Astrocyte (in vitro differentiated cells and primary cell): ENCODE data around the gene RAD51B. TPM values are rescaled to one million over a fixed set of nuclear protein-coding genes. Genes with fewer than 3 reads are reported as not detected.
A peak's percentile ranks its signal among the peaks of the same experiment; 100 is the strongest.

Experiments
- DNase-seq: peaks from one replicate; pipeline ENCODE4 v3.0.0-alpha.2; 2010; ENCODE audit warnings: low read depth
- FAIRE-seq: peaks from 2 replicates; lab custom pipeline; 2011; peaks lifted over from hg19 to GRCh38; lab: Jason Lieb, UNC
- H2AFZ ChIP-seq: 2 replicates; pipeline ENCODE4 v1.6.0; 2012; ENCODE audit warnings: low read depth, low read length, inconsistent platforms
- H3K27ac ChIP-seq: 2 replicates; pipeline ENCODE4 v1.5.1; 2011; ENCODE audit warnings: low read depth, low read length, inconsistent platforms
- H3K27me3 ChIP-seq: 2 replicates; pipeline ENCODE4 v1.6.0; 2011; ENCODE audit warnings: low read length, inconsistent platforms; ENCODE audit not compliant: insufficient read depth
- H3K36me3 ChIP-seq: 2 replicates; pipeline ENCODE4 v1.5.1; 2011; ENCODE audit warnings: low read length, inconsistent platforms; ENCODE audit not compliant: insufficient read depth
- H3K4me1 ChIP-seq: 2 replicates; pipeline ENCODE4 v1.5.1; 2011; ENCODE audit warnings: low read length, inconsistent platforms; ENCODE audit not compliant: insufficient read depth
- H3K4me2 ChIP-seq: 2 replicates; pipeline ENCODE4 v1.6.0; 2012; ENCODE audit warnings: low read length, inconsistent platforms
- H3K4me3 ChIP-seq: 2 replicates; pipeline ENCODE4 v1.5.1; 2011; ENCODE audit warnings: low read depth, mild to moderate bottlenecking, low read length, inconsistent platforms; ENCODE audit not compliant: insufficient read depth
- H3K79me2 ChIP-seq: 2 replicates; pipeline ENCODE4 v1.6.0; 2012; ENCODE audit warnings: mild to moderate bottlenecking, low read length, inconsistent platforms; ENCODE audit not compliant: insufficient read depth
- H3K9ac ChIP-seq: 2 replicates; pipeline ENCODE4 v1.6.0; 2012; ENCODE audit warnings: mild to moderate bottlenecking, low read length, inconsistent platforms
- H3K9me3 ChIP-seq: 2 replicates; pipeline ENCODE4 v1.5.1; 2012; ENCODE audit warnings: low read depth, mild to moderate bottlenecking, low read length, inconsistent platforms; ENCODE audit not compliant: insufficient read depth
- H4K20me1 ChIP-seq: 2 replicates; pipeline ENCODE4 v1.6.0; 2012; ENCODE audit warnings: low read length, inconsistent platforms; ENCODE audit not compliant: insufficient read depth
- H3K27ac Mint-ChIP-seq: one replicate; pipeline ENCODE4 v1.8.0; 2021; ENCODE audit warnings: mild to moderate bottlenecking, mixed read lengths; ENCODE audit not compliant: unreplicated experiment
- H3K27me3 Mint-ChIP-seq: one replicate; pipeline ENCODE4 v1.8.0; 2021; ENCODE audit warnings: low read depth, mixed read lengths; ENCODE audit not compliant: unreplicated experiment
- H3K36me3 Mint-ChIP-seq: one replicate; pipeline ENCODE4 v1.8.0; 2021; ENCODE audit warnings: low read depth, mixed read lengths; ENCODE audit not compliant: unreplicated experiment
- H3K4me1 Mint-ChIP-seq: one replicate; pipeline ENCODE4 v1.8.0; 2021; ENCODE audit warnings: low read depth, mixed read lengths; ENCODE audit not compliant: unreplicated experiment
- H3K4me3 Mint-ChIP-seq: one replicate; pipeline ENCODE4 v1.8.0; 2021; ENCODE audit warnings: mild to moderate bottlenecking, moderate library complexity, mixed read lengths; ENCODE audit not compliant: unreplicated experiment
- H3K9me3 Mint-ChIP-seq: one replicate; pipeline ENCODE4 v1.8.0; 2021; ENCODE audit warnings: mild to moderate bottlenecking, mixed read lengths; ENCODE audit not compliant: unreplicated experiment
- CTCF ChIP-seq: IDR thresholded peaks from 2 replicates; pipeline ENCODE4 v1.5.1; 2011; ENCODE audit warnings: low read depth, mild to moderate bottlenecking, inconsistent platforms, low read length, moderate library complexity; ENCODE audit not compliant: insufficient read depth
- EZH2 ChIP-seq: IDR thresholded peaks from 2 replicates; pipeline ENCODE4 v1.6.1; 2012; ENCODE audit warnings: mild to moderate bottlenecking, low read length, inconsistent platforms; ENCODE audit not compliant: insufficient read depth
- total RNA-seq: library from RNA; stranded (reverse); gene quantifications from 2 replicates; pipeline ENCODE4 v1.2.1, GENCODE V29; 2021

The RAD51B gene
- total RNA-seq, 1 donor from 2014 or later = 10.8 TPM

GRCh38 chr14:68701001-68701741, 881.6 kb downstream of the RAD51B start:
- peaks cover 9% of the 10 kb centered on the region for H3K9me3 Mint-ChIP-seq
- peaks cover 21% of the 10 kb centered on the region for H3K4me1 Mint-ChIP-seq
- no peak overlapping the region for H3K9ac ChIP-seq
- no peaks in the 10 kb centered on the region for H3K36me3 Mint-ChIP-seq
- no peak overlapping the region for H3K27ac Mint-ChIP-seq
- no peak overlapping the region for H3K4me3 ChIP-seq
- no peaks in the 10 kb centered on the region for H3K36me3 ChIP-seq
- no peaks in the 10 kb centered on the region for H3K27me3 ChIP-seq
- no peak overlapping the region for H3K4me3 Mint-ChIP-seq
- FAIRE-seq (no peak), DNase-seq (no peak)
- H4K20me1 ChIP-seq = no peaks in the 10 kb centered on the region
- H3K27me3 Mint-ChIP-seq = no peaks in the 10 kb centered on the region
- no peak for TF ChIP-seq EZH2
- no peak for TF ChIP-seq CTCF
- H3K4me1 ChIP-seq = peaks cover 18% of the 10 kb centered on the region
- H3K4me2 ChIP-seq = no peak overlapping the region
- no peaks in the 10 kb centered on the region for H3K9me3 ChIP-seq
- no peaks in the 10 kb centered on the region for H3K79me2 ChIP-seq
- no peak overlapping the region for H3K27ac ChIP-seq
- H2AFZ ChIP-seq = no peak overlapping the region

GRCh38 chr14:68702135-68702534, 882.6 kb downstream of the RAD51B start:
- Histone ChIP-seq H3K4me3 (no peak overlapping the region), H3K9ac (no peak overlapping the region), H3K36me3 (no peaks in the 10 kb centered on the region), H3K27me3 (no peaks in the 10 kb centered on the region), H3K4me2 (no peak overlapping the region), H3K4me1 (peaks cover 17% of the 10 kb centered on the region), H4K20me1 (no peaks in the 10 kb centered on the region), H3K27ac (no peak overlapping the region), H2AFZ (no peak overlapping the region), H3K79me2 (no peaks in the 10 kb centered on the region), H3K9me3 (no peaks in the 10 kb centered on the region)
- TF ChIP-seq EZH2 = no peak
- no peak for TF ChIP-seq CTCF
- no peak for FAIRE-seq
- Mint-ChIP-seq H3K4me3 (no peak overlapping the region), H3K9me3 (peaks cover 9% of the 10 kb centered on the region), H3K36me3 (peaks cover 4% of the 10 kb centered on the region), H3K4me1 (peaks cover 26% of the 10 kb centered on the region), H3K27me3 (no peaks in the 10 kb centered on the region), H3K27ac (no peak overlapping the region)
- no peak for DNase-seq

GRCh38 chr14:68702578-68702977, 883.0 kb downstream of the RAD51B start:
- Histone ChIP-seq H3K4me2 (peak overlapping the region; percentile 32), H3K79me2 (no peaks in the 10 kb centered on the region), H3K36me3 (no peaks in the 10 kb centered on the region), H3K4me1 (peaks cover 17% of the 10 kb centered on the region), H3K27me3 (no peaks in the 10 kb centered on the region), H3K9me3 (no peaks in the 10 kb centered on the region), H4K20me1 (no peaks in the 10 kb centered on the region), H2AFZ (no peak overlapping the region), H3K9ac (no peak overlapping the region), H3K27ac (no peak overlapping the region), H3K4me3 (no peak overlapping the region)
- H3K27ac Mint-ChIP-seq = no peak overlapping the region
- FAIRE-seq = no peak
- H3K4me1 Mint-ChIP-seq = peaks cover 26% of the 10 kb centered on the region
- TF ChIP-seq CTCF (no peak), EZH2 (no peak)
- peaks cover 4% of the 10 kb centered on the region for H3K36me3 Mint-ChIP-seq
- DNase-seq = no peak
- H3K9me3 Mint-ChIP-seq = peaks cover 9% of the 10 kb centered on the region
- no peaks in the 10 kb centered on the region for H3K27me3 Mint-ChIP-seq
- H3K4me3 Mint-ChIP-seq = no peak overlapping the region
